Naive thymus-derived CD8-positive, alpha-beta T cell (primary cell): ENCODE results near the gene C16orf96. TPM values are rescaled to one million over a fixed set of nuclear protein-coding genes. Genes with fewer than 3 reads are reported as not detected.

Experiments used
- ATAC-seq, 2 donors: fragments of 150-1000 bp; cut with Tn5 transposase in 1 of 2; sonication (Bioruptor Pico), chemical (Tn5 transposase) in 1 of 2; 1 replicate in 1 of 2; 2 replicates in 1 of 2; pipeline ENCODE4 v1.10.0; 2021; ENCODE audit warnings: mild to moderate bottlenecking in 2 of 2, moderate library complexity in 2 of 2
- POLR2A ChIA-PET: fragments of 350-600 bp; sonication (Branson Sonifier 250); formaldehyde crosslinking; loops from one replicate; lab custom pipeline; 2021; ENCODE audit warnings: antibody characterized with exemption; lab: Charles Lee
- DNase-seq, 10 donors: peaks; one replicate each; pipeline versions ENCODE4 v3.0.0 to v3.0.0-alpha.2; 2020 to 2022
- H3K27ac Mint-ChIP-seq, 10 donors: one replicate each; pipeline ENCODE4 v1.8.0; 2020 to 2022; ENCODE audit warnings: mild to moderate bottlenecking in 10 of 10, mixed read lengths in 10 of 10, moderate library complexity in 4 of 10, inconsistent platforms in 1 of 10
- H3K27me3 Mint-ChIP-seq, 5 donors: one replicate each; pipeline ENCODE4 v1.8.0; 2021 to 2022; ENCODE audit warnings: mixed read lengths in 5 of 5
- H3K36me3 Mint-ChIP-seq, 3 donors: one replicate each; pipeline ENCODE4 v1.8.0; 2020 to 2022; ENCODE audit warnings: mixed read lengths in 3 of 3, mild to moderate bottlenecking in 2 of 3, inconsistent platforms in 1 of 3
- H3K4me1 Mint-ChIP-seq, 4 donors: one replicate each; pipeline ENCODE4 v1.8.0; 2021 to 2022; ENCODE audit warnings: mixed read lengths in 4 of 4
- H3K4me3 Mint-ChIP-seq, 10 donors: one replicate each; pipeline ENCODE4 v1.8.0; 2020 to 2022; ENCODE audit warnings: mild to moderate bottlenecking in 10 of 10, mixed read lengths in 10 of 10, moderate library complexity in 6 of 10, inconsistent platforms in 1 of 10
- H3K9me3 Mint-ChIP-seq, 9 donors: one replicate each; pipeline ENCODE4 v1.8.0; 2020 to 2022; ENCODE audit warnings: mixed read lengths in 9 of 9, mild to moderate bottlenecking in 3 of 9, inconsistent platforms in 1 of 9, moderate library complexity in 1 of 9
- polyA plus RNA-seq, 3 donors: library from polyadenylated mRNA; unstranded; fragments of 300-500 nt; fragmentation: Illumina TruSeq; gene quantifications; one replicate each; pipeline ENCODE4 v1.2.3, GENCODE V29; 2021
- total RNA-seq, 8 experiments: library from RNA in 2 of 8; stranded (reverse) in 2 of 8; gene quantifications; one replicate each; pipeline ENCODE4 v1.2.3 and lab custom pipeline; 2021 to 2026

The C16orf96 gene
- total RNA-seq (under 1 TPM; 0.38 to 0.52 TPM), polyA plus RNA-seq (under 1 TPM in 2 of 3 donors, not detected in 1; 0.07 to 0.08 TPM), total RNA-seq (lab: John Stamatoyannopoulos, UW) (0 to 1.3 (median 0.85) reads per million in 6 experiments)

DNA sequence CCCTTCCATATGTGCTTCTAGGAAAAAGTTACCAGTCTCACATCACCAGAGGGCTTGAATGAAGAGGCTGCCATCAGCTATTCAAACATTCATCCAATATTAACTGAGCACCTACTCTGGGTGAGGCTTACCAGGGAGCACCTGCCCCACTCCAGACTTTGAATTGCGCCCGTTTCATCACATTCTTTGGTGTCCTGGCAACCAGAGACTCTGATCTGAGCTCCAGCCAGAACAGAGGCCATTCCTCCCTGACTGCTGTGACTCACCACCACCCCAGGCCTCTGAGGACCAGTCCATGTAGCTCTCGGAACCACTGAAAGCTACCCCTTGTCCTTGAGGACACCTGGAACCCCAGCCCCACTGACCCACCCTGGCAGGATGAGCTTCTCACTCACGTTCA is at the start of gene C16orf96:
C16orf96 (plus strand) TSS at position 229 of the 400 bp plus-strand sequence; CDS start at position 379, 150 bp downstream.
- H3K27me3 Mint-ChIP-seq, result no peaks in the 10 kb centered on the region
- no peaks in the 10 kb centered on the region for H3K9me3 Mint-ChIP-seq
- H3K36me3 Mint-ChIP-seq, result no peaks in the 10 kb centered on the region
- no peaks in the 10 kb centered on the region for H3K4me1 Mint-ChIP-seq
- POLR2A ChIA-PET, result interaction anchor here (0.6 kb wide), 2 partner anchors 30 to 159 kb away, joined by 3 to 4 read pairs; no protein-coding TSS in a partner anchor
- ATAC-seq, result no peak
- DNase-seq, result no peak
- peak within 1 kb of the TSS in 1 of 10 donors; percentile 67 for H3K27ac Mint-ChIP-seq
- no peak within 1 kb of the TSS for H3K4me3 Mint-ChIP-seq

DNA sequence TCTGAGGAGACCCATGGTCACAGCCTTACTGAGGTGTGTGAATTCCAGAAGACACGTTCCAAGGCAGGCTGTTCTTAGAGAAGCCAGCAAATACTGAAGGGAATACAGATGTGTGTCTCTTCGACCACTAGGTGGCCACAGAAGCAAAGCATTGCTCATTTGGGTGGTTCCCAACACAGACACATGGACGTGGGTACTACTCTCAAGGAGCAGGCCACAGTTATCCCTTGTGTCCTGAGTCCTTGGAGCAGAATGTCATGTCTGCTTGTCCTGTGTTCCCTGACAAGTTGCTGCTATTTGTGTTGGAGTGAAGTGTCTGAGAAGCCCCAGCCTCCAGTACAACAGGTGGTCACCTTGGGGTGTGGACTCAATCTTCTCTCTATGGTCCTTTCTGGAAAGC is 49.7 kb upstream of the C16orf96 start:
- Mint-ChIP-seq H3K4me3 (peak overlapping the region; percentile 64 to 87 (median 80)), H3K27ac (peak overlapping the region; percentile 95 to 100 (median 99)), H3K9me3 (no peaks in the 10 kb centered on the region), H3K4me1 (peaks cover 36 to 70% (median 65%) of the 10 kb centered on the region in 4 donors), H3K36me3 (peaks cover 0 to 54% (median 9%) of the 10 kb centered on the region in 3 donors), H3K27me3 (no peaks in the 10 kb centered on the region)
- POLR2A ChIA-PET, result interaction anchor here (1.0 to 15.5 kb wide), 11 partner anchors 8 to 118 kb away, joined by 3 to 324 read pairs (median 12); partner anchors contain the start of genes CORO7, HMOX2, MGRN1 and NMRAL1
- ATAC-seq, result peak; percentile 27 to 33
- peak in 9 of 10 donors; percentile 44 to 78 (median 58) for DNase-seq

DNA sequence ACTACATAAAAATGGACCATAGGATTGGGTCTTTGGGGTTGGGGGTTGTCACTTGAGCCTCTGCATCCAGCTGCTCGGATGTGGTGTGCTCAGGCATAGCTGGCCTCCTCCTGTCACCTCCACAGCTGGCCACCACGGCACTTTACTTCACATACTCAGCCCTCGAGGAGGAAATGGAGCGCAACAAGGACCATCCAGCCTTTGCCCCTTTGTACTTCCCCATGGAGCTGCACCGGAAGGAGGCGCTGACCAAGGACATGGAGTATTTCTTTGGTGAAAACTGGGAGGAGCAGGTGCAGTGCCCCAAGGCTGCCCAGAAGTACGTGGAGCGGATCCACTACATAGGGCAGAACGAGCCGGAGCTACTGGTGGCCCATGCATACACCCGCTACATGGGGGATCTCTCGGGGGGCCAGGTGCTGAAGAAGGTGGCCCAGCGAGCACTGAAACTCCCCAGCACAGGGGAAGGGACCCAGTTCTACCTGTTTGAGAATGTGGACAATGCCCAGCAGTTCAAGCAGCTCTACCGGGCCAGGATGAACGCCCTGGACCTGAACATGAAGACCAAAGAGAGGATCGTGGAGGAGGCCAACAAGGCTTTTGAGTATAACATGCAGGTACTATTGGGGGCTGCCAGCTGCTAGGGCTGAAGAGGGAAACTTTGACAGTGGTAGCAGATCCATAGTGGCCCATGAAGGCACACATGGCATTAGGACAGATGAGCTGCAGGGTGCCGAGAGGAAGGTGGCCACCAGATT is 48.4 kb upstream of the C16orf96 start:
- ATAC-seq, result no peak
- peak overlapping the region; percentile 95 to 100 (median 99) for H3K27ac Mint-ChIP-seq
- H3K4me1 Mint-ChIP-seq, result peaks cover 34 to 72% (median 63%) of the 10 kb centered on the region in 4 donors
- no peak for DNase-seq
- POLR2A ChIA-PET, result interaction anchor here (0.7 to 15.5 kb wide), 9 partner anchors 7 to 94 kb away, joined by 3 to 324 read pairs (median 3); partner anchors contain the start of genes HMOX2 and NMRAL1
- H3K27me3 Mint-ChIP-seq, result no peaks in the 10 kb centered on the region
- H3K9me3 Mint-ChIP-seq, result no peaks in the 10 kb centered on the region
- H3K36me3 Mint-ChIP-seq, result peaks cover 0 to 66% (median 12%) of the 10 kb centered on the region in 3 donors
- no peak overlapping the region for H3K4me3 Mint-ChIP-seq

DNA sequence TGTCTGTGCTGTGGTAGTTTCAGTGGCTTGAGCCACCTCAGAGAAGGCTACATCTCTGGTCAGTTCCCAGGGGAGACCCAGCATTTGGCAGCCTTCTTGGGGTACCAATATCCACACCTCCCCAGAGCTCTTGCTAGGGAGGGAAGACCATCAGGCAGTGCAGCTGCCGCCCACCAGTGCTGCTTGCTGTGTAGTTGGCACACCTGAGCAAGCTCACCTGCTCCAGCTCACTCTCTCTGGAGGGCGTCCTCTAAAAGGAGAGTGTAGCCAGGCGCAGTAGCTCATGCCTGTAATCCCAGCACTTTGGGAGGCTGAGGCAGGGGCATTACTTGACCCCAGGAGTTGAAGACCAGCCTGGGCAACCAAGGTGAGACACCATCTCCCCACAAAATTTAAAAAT is 47.3 kb upstream of the C16orf96 start:
- ATAC-seq, result no peak
- POLR2A ChIA-PET, result interaction anchor here (0.6 to 15.5 kb wide), 3 partner anchors 9 to 33 kb away, joined by 3 to 324 read pairs (median 207); partner anchors contain the start of genes HMOX2 and NMRAL1
- peak overlapping the region in 7 of 10 donors; percentile 34 to 100 (median 84) for H3K27ac Mint-ChIP-seq
- H3K36me3 Mint-ChIP-seq, result peaks cover 0 to 73% (median 12%) of the 10 kb centered on the region in 3 donors
- DNase-seq, result no peak
- peaks cover 29 to 70% (median 59%) of the 10 kb centered on the region in 4 donors for H3K4me1 Mint-ChIP-seq
- H3K9me3 Mint-ChIP-seq, result no peaks in the 10 kb centered on the region
- H3K27me3 Mint-ChIP-seq, result no peaks in the 10 kb centered on the region
- H3K4me3 Mint-ChIP-seq, result no peak overlapping the region

DNA sequence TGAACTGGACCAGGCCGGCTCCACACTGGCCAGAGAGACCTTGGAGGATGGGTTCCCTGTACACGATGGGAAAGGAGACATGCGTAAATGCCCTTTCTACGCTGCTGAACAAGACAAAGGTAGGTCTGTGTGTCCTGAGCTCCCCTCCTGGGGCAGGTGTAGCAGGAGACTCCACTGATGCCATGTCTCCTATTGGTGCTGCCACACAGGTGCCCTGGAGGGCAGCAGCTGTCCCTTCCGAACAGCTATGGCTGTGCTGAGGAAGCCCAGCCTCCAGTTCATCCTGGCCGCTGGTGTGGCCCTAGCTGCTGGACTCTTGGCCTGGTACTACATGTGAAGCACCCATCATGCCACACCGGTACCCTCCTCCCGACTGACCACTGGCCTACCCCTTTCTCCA is 46.7 kb upstream of the C16orf96 start:
- Mint-ChIP-seq H3K4me1 (peaks cover 26 to 70% (median 61%) of the 10 kb centered on the region in 4 donors), H3K27me3 (no peaks in the 10 kb centered on the region), H3K36me3 (peaks cover 0 to 73% (median 12%) of the 10 kb centered on the region in 3 donors), H3K4me3 (no peak overlapping the region), H3K9me3 (no peaks in the 10 kb centered on the region), H3K27ac (peak overlapping the region in 7 of 10 donors; percentile 13 to 93 (median 83))
- no peak for DNase-seq
- POLR2A ChIA-PET, result interaction anchor here (0.6 to 15.5 kb wide), 5 partner anchors 15 to 98 kb away, joined by 3 to 324 read pairs (median 4); partner anchors contain the start of genes HMOX2 and NMRAL1
- ATAC-seq, result no peak

DNA sequence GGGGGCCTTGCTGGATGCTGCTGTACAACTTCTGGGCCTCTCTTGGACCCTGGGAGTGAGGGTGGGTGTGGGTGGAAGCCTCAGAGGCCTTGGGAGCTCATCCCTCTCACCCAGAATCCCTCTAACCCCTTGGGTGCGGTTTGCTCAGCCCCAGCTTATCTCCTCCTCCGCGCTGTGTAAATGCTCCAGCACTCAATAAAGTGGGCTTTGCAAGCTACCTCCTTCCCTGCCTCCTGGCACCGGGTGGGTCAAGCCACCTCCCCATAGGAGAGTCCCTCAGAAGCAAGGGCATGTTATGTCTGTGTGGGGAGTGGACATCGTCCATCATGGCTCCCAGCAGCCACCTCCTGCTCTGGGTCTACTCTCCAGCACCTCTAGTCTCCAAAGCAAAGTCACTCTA is 46.0 kb upstream of the C16orf96 start:
- Mint-ChIP-seq H3K27me3 (no peaks in the 10 kb centered on the region), H3K9me3 (no peaks in the 10 kb centered on the region), H3K4me1 (peaks cover 28 to 70% (median 62%) of the 10 kb centered on the region in 4 donors), H3K36me3 (peaks cover 0 to 76% (median 12%) of the 10 kb centered on the region in 3 donors), H3K27ac (peak overlapping the region in 9 of 10 donors; percentile 22 to 93 (median 81)), H3K4me3 (no peak overlapping the region)
- ATAC-seq, result no peak
- DNase-seq, result no peak
- POLR2A ChIA-PET, result interaction anchor here (0.6 to 15.5 kb wide), 4 partner anchors 15 to 98 kb away, joined by 3 to 324 read pairs (median 106); partner anchors contain the start of genes HMOX2 and NMRAL1

DNA sequence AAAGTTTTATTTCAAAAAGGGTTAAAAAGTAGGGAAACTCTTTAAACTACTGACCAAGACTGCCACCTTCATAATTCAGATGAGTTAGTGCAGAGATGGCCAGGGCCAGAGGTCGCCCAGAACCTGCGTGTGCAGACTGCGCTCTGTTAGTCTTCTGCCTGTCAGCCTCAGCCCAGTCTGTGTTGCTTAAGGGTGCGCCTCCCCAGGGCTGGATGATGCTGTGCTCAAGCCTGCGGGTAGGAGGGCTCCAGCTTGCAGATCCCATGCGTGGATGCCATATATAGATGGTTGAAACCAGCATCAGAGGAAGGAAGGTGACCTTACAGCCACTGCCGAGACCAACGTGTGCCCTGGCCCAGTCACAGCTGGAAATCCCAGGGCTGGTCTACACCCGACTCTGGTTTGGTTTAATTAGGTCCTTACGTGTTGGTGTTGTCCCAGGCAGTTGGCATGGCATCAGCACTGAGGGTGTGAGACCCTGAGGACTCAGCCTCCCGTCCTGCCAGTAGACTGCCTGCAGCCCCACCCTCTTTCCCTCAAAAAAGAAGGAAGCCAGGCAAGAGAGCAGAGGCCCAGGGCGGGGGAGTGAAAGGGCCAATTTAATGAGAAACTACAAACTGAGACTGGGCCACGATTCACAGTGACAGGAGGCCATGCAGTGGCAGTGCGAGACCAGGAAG is 45.3 kb upstream of the C16orf96 start:
- no peak for DNase-seq
- Mint-ChIP-seq H3K27ac (peak overlapping the region in 9 of 10 donors; percentile 12 to 93 (median 76)), H3K27me3 (no peaks in the 10 kb centered on the region), H3K4me3 (peak overlapping the region in 1 of 10 donors; percentile 16), H3K9me3 (no peaks in the 10 kb centered on the region), H3K36me3 (peaks cover 0 to 75% (median 12%) of the 10 kb centered on the region in 3 donors), H3K4me1 (peaks cover 29 to 70% (median 62%) of the 10 kb centered on the region in 4 donors)
- ATAC-seq, result no peak
- POLR2A ChIA-PET, result interaction anchor here (15.5 kb wide), 1 partner anchor 35 kb away, joined by 324 read pairs; the partner anchor contains the start of genes HMOX2 and NMRAL1

DNA sequence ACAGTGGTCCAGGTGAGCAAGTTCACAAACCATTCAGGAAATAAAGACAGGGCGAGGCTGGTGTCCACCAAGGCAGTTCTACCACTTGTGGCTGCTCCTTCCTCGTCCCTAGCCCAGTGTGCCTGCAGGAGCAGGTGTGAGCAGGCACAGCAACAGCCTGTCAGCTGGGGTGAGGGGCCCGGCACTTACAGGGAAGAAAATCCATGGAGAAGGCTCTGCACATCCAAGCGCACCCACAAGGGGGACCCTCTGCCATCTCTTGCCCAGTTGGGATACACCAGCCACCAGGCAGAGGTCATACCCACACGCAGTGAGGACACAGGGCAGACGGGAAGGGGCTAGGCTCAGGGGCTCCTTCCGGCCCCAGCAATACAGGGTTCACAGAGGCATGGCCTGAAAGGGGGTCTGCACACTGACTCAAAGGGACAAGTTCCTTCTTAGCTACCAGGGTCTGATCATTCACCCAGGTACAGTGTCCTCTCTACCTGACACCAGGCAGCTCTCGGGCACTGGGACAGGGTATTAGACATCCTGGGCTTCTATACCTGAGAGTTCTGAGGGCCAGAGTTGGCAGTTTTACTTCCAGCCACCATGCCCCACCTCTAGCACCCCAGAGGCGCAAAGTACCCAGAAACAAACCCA is 44.6 kb upstream of the C16orf96 start:
- Mint-ChIP-seq H3K9me3 (no peaks in the 10 kb centered on the region), H3K4me3 (no peak overlapping the region), H3K27me3 (no peaks in the 10 kb centered on the region), H3K4me1 (peaks cover 27 to 70% (median 60%) of the 10 kb centered on the region in 4 donors), H3K36me3 (peaks cover 0 to 68% (median 12%) of the 10 kb centered on the region in 3 donors), H3K27ac (peak overlapping the region in 8 of 10 donors; percentile 12 to 93 (median 66))
- POLR2A ChIA-PET, result interaction anchor here (15.5 kb wide), 1 partner anchor 36 kb away, joined by 324 read pairs; the partner anchor contains the start of genes HMOX2 and NMRAL1
- ATAC-seq, result no peak
- no peak for DNase-seq

DNA sequence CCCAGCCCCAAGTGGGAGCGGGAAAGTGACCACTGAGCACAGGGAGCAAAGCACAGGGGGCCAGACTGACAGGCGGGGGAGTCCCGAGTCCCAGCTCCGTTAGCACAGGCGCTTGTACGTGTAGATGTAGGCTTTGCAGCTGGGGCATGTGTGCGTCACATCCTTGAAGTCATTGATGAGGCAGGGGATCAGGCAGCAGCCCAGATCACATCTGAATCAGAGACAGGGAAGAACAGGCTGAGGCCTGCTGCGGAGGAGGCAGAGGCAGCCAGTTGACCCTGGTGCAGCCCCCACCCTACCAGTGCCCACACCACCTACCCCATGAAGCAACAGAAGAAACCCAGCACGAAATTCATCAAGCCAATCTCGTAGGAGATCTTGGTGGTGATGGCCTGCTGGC is 43.7 kb upstream of the C16orf96 start:
- Mint-ChIP-seq H3K4me1 (peaks cover 27 to 69% (median 55%) of the 10 kb centered on the region in 4 donors), H3K27me3 (no peaks in the 10 kb centered on the region), H3K27ac (peak overlapping the region; percentile 29 to 82 (median 73)), H3K9me3 (no peaks in the 10 kb centered on the region), H3K4me3 (peak overlapping the region in 2 of 10 donors; percentile 14 to 24), H3K36me3 (peaks cover 0 to 59% (median 10%) of the 10 kb centered on the region in 3 donors)
- POLR2A ChIA-PET, result interaction anchor here (0.6 to 15.5 kb wide), 2 partner anchors 24 to 37 kb away, joined by 3 to 324 read pairs; partner anchors contain the start of genes HMOX2 and NMRAL1
- DNase-seq, result no peak
- no peak for ATAC-seq

DNA sequence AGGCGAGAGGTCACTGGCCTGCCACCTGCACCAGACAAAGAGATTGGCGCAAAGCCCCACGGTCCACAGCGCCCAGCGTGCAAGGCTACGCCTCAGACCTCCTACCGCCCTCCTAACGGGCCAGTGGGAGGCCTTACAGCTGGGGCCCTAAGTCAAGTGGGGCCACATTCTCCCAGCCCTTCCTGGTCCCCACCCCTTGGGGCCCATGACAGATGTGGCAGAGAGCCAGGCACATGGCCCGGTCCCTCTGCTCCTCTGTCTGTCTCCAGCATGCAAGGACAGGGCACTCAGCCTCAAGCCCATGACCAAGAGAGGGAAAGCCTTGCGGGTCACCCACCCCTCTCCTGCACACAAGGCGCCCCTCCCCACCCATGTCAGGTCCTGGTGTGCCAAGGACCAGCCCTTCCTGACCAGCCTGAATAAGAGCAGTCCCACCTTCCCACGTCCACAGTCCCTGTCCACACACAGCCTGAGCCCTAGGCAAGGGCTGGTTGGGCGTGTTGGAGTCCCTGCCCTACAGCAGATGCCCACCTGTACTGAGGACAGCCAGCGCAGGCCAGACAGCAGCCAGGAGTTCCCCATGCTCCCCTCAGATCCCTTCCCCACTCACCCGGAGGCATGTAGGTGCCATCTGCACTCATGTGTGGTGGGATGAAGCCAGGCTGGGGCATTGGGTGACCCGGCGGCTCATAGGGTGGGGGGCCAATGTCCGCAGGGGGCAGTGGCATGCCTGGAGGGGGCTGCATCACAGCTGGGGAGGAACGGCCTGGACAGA is 42.9 kb upstream of the C16orf96 start:
- Mint-ChIP-seq H3K4me3 (peak overlapping the region in 4 of 10 donors; percentile 15 to 59 (median 42)), H3K27ac (peak overlapping the region; percentile 14 to 87 (median 80)), H3K27me3 (no peaks in the 10 kb centered on the region), H3K4me1 (peaks cover 27 to 74% (median 49%) of the 10 kb centered on the region in 4 donors), H3K9me3 (no peaks in the 10 kb centered on the region), H3K36me3 (peaks cover 0 to 51% (median 4%) of the 10 kb centered on the region in 3 donors)
- POLR2A ChIA-PET, result interaction anchor here (0.6 to 15.5 kb wide), 3 partner anchors 23 to 60 kb away, joined by 3 to 324 read pairs (median 3); partner anchors contain the start of genes HMOX2 and NMRAL1
- ATAC-seq, result no peak
- DNase-seq, result no peak
